Smooth muscle cell (in vitro differentiated cells): ENCODE data around the gene MSMB. TPM values are rescaled to one million over a fixed set of nuclear protein-coding genes. Genes with fewer than 3 reads are reported as not detected.

ENCODE experiments used
- DNase-seq: peaks from one replicate; lab custom pipeline; 2025; ENCODE audit not compliant: unreplicated experiment; lab: John Stamatoyannopoulos, UW
- H2AFZ ChIP-seq: fragments of 200-600 bp; sonication (generic); 2 replicates; pipeline ENCODE4 v1.6.0; 2016; ENCODE audit warnings: antibody characterized with exemption, low read depth, mild to moderate bottlenecking
- H3F3A ChIP-seq: fragments of 200-600 bp; sonication (generic); 2 replicates; pipeline ENCODE4 v1.6.0; 2017; ENCODE audit warnings: antibody characterized with exemption, low read depth
- H3K27ac ChIP-seq: fragments of 200-600 bp; sonication (generic); 2 replicates; pipeline ENCODE4 v1.5.1; 2016; ENCODE audit warnings: low read depth, mild to moderate bottlenecking
- H3K27me3 ChIP-seq: fragments of 200-600 bp; sonication (generic); 2 replicates; pipeline ENCODE4 v1.6.1; 2016; ENCODE audit warnings: low read depth, mild to moderate bottlenecking
- H3K36me3 ChIP-seq: fragments of 200-600 bp; sonication (generic); 2 replicates; pipeline ENCODE4 v1.5.1; 2016; ENCODE audit warnings: low read depth
- H3K4me1 ChIP-seq: fragments of 200-600 bp; sonication (generic); 2 replicates; pipeline ENCODE4 v1.5.1; 2016; ENCODE audit warnings: low read depth
- H3K4me2 ChIP-seq: fragments of 200-600 bp; sonication (generic); 2 replicates; pipeline ENCODE4 v1.6.0; 2016; ENCODE audit warnings: mild to moderate bottlenecking
- H3K4me3 ChIP-seq: fragments of 200-600 bp; sonication (generic); 2 replicates; pipeline ENCODE4 v1.5.1; 2016; ENCODE audit warnings: mild to moderate bottlenecking
- H3K79me2 ChIP-seq: fragments of 200-600 bp; sonication (generic); 2 replicates; pipeline ENCODE4 v1.6.0; 2016; ENCODE audit warnings: low read depth, mild to moderate bottlenecking
- H3K9ac ChIP-seq: fragments of 200-600 bp; sonication (generic); 2 replicates; pipeline ENCODE4 v1.6.0; 2016; ENCODE audit warnings: low read depth
- H3K9me3 ChIP-seq: fragments of 200-600 bp; sonication (generic); replicated peaks from 2 replicates; pipeline ENCODE4 v1.5.1; 2016; ENCODE audit warnings: low read depth
- H4K20me1 ChIP-seq: fragments of 200-600 bp; sonication (generic); 2 replicates; pipeline ENCODE4 v1.6.0; 2016; ENCODE audit warnings: low read depth
- CTCF ChIP-seq: fragments of 200-600 bp; sonication (generic); IDR thresholded peaks from 2 replicates; pipeline ENCODE4 v1.5.1; 2017; ENCODE audit warnings: borderline replicate concordance, mild to moderate bottlenecking, antibody characterized with exemption; ENCODE audit not compliant: insufficient read depth, poor library complexity, severe bottlenecking
- WGBS: methylation state at CpG from one replicate; pipeline ENCODE4 v1.1.7; 2016; ENCODE audit warnings: low lambda C conversion rate; 5-methylcytosine and 5-hydroxymethylcytosine counted together
- polyA plus RNA-seq: library from polyadenylated mRNA; unstranded; fragments of >200 nt; fragmentation: Nextera tagmentation; extraction: Ambion mirVana; gene quantifications from 2 replicates; pipeline ENCODE4 v1.2.1, GENCODE V29; 2016
- total RNA-seq: library from RNA; depleted of rRNA; stranded (reverse); fragments of >200 nt; gene quantifications from 2 replicates; pipeline ENCODE4 v1.2.3, GENCODE V29; 2014

MSMB gene
- total and polyA plus RNA-seq, 2 experiments from 2014 or later: 0.50 TPM; not detected in 1

- Histone ChIP-seq H3K27me3 (no peaks in the 10 kb centered on the region), H3K4me3 (no peak overlapping the region), H3F3A (no peaks in the 10 kb centered on the region), H2AFZ (no peak overlapping the region), H3K36me3 (no peaks in the 10 kb centered on the region), H3K9me3 (no peaks in the 10 kb centered on the region), H4K20me1 (no peaks in the 10 kb centered on the region), H3K9ac (no peak overlapping the region), H3K27ac (no peak overlapping the region), H3K4me1 (peaks cover 14% of the 10 kb centered on the region), H3K79me2 (no peaks in the 10 kb centered on the region), H3K4me2 (no peak overlapping the region)
- no peak for TF ChIP-seq CTCF
- 93% methylated on average over 4 of the region's 4 CpGs for WGBS
- DNase-seq: no peak
Observed at GRCh38 chr10:46055771-46056170, 9.7 kb upstream of the MSMB start.

DNA sequence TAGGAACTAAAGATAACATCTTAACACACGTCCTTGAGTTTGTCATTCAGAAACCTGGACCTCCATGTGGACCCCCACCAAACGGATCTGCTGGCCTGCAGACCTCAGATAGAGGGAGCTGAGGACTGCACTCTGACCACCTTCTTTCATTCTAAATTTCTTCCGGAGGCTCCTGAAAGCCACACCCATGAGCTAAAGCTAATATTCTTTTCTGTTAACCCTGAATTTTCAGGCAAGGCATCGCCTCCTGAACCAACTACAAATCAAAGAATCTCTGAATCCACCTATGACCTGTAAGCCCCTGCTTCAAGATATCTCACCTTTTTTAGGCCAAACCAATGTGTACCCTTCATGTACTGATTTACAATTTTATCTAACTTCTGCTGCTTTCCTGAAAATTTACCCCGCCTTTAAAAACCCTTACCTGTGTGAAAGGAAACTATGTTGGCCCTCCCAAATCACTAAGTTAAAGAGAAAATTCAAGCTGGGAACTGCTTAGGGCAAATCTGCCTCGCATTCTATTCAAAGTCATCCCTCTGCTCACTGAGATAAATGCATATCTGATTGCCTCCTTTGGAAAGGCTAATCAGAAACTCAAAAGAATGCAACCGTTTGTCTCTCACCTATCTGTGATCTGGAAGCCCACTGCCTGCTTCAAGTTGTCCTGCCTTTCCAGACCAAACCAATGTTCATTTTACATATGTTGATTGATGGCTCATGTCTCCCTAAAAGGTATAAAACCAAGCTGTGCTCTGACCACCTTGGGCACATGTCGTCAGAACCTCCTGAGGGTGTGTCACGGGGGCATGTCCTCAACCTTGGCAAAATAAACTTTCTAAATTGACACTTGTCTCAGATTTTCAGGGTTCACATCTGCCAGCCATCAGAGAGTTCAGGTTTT lies 7.7 kb upstream of the MSMB start:
- DNase-seq: no peak
- H3K79me2 ChIP-seq: no peaks in the 10 kb centered on the region
- H3K27me3 ChIP-seq: no peaks in the 10 kb centered on the region
- H3K27ac ChIP-seq: no peak overlapping the region
- H3K36me3 ChIP-seq: no peaks in the 10 kb centered on the region
- H3F3A ChIP-seq: no peaks in the 10 kb centered on the region
- H3K4me1 ChIP-seq: peaks cover 14% of the 10 kb centered on the region
- H3K4me3 ChIP-seq: no peak overlapping the region
- 63% methylated on average over 9 of the region's 9 CpGs for whole genome bisulfite sequencing
- H4K20me1 ChIP-seq: no peaks in the 10 kb centered on the region
- H3K9ac ChIP-seq: no peak overlapping the region
- no peak overlapping the region for H2AFZ ChIP-seq
- TF ChIP-seq CTCF: no peak
- H3K9me3 ChIP-seq: no peaks in the 10 kb centered on the region
- no peak overlapping the region for H3K4me2 ChIP-seq

GRCh38 chr10:46052791-46053375 lies 6.8 kb upstream of the MSMB start:
- H3K9me3 ChIP-seq: no peaks in the 10 kb centered on the region
- no peaks in the 10 kb centered on the region for H3K79me2 ChIP-seq
- H3K27ac ChIP-seq: no peak overlapping the region
- H3K4me2 ChIP-seq: no peak overlapping the region
- H3K36me3 ChIP-seq: no peaks in the 10 kb centered on the region
- no peak for TF ChIP-seq CTCF
- no peak overlapping the region for H3K9ac ChIP-seq
- H3K27me3 ChIP-seq: no peaks in the 10 kb centered on the region
- H4K20me1 ChIP-seq: no peaks in the 10 kb centered on the region
- H3F3A ChIP-seq: no peaks in the 10 kb centered on the region
- 82% methylated on average over 6 of the region's 6 CpGs for WGBS
- H3K4me1 ChIP-seq: peaks cover 14% of the 10 kb centered on the region
- peak overlapping the region; percentile 22 for H2AFZ ChIP-seq
- no peak for DNase-seq
- no peak overlapping the region for H3K4me3 ChIP-seq
